ENCODE measurements around the gene CEP170B.

DNA sequence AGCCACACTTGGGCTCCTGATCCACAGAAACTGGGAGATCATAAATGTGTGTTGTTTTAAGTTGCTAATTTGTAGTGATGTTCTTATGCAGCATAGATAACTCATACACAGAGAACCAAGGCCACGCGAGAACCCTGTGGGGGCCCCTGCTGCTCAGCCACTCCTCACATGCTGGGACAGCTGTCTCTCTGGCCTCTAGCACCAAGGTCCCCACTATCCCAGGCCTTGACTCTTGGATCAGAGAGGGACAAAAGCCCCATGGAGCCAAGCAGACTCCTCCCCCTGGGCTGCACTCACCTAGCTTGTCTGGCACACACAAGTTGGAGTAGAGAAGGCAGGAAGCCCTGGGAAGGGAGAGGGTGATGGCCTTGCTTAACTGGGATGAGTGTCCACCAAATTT is 70.9 kb downstream of the CEP170B start:
- no peak for TF ChIP-seq ZNF253 (CRISPR knock-in tag; conservative IDR thresholded peaks at IDR 0.05)
- no peak for TF ChIP-seq GABPB2 (CRISPR knock-in tag; conservative IDR thresholded peaks at IDR 0.05)
- no peak for TF ChIP-seq GABPB1 (CRISPR knock-in tag; IDR thresholded peaks at IDR 0.05)
- TF ChIP-seq, protein P1, sequence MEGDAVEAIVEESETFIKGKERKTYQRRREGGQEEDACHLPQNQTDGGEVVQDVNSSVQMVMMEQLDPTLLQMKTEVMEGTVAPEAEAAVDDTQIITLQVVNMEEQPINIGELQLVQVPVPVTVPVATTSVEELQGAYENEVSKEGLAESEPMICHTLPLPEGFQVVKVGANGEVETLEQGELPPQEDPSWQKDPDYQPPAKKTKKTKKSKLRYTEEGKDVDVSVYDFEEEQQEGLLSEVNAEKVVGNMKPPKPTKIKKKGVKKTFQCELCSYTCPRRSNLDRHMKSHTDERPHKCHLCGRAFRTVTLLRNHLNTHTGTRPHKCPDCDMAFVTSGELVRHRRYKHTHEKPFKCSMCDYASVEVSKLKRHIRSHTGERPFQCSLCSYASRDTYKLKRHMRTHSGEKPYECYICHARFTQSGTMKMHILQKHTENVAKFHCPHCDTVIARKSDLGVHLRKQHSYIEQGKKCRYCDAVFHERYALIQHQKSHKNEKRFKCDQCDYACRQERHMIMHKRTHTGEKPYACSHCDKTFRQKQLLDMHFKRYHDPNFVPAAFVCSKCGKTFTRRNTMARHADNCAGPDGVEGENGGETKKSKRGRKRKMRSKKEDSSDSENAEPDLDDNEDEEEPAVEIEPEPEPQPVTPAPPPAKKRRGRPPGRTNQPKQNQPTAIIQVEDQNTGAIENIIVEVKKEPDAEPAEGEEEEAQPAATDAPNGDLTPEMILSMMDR (IDR thresholded peaks at IDR 0.05 in 2 of 3, conservative IDR thresholded peaks at IDR 0.05 in 1 of 3; ENCODE audit: insufficient read depth in 2 of 3, low read depth in 1 of 3, low read length in 3 of 3): no peak

All from K562 (cell line).